Measurements from ENCODE around the gene HNRNPU.

The HNRNPU gene

GRCh38 chr1:244804841-244805240 is 59.5 kb downstream of the HNRNPU start:
- Histone ChIP-seq H3K27me3 (replicated peaks; ENCODE audit: insufficient read depth, low read length) (no peaks in the 10 kb centered on the region), H3K9ac (ENCODE audit: low read length) (no peak overlapping the region), H2AFZ (ENCODE audit: low read length) (no peak overlapping the region), H3K4me1 (ENCODE audit: low read length) (no peaks in the 10 kb centered on the region), H3K27ac (ENCODE audit: low read length) (no peak overlapping the region), H3K4me3 (ENCODE audit: low read length) (no peak overlapping the region), H3K4me2 (ENCODE audit: low read depth, low read length) (no peak overlapping the region), H3K9me2 (replicated peaks; ENCODE audit: insufficient read depth, low read length) (no peaks in the 10 kb centered on the region), H3K9me3 (replicated peaks; ENCODE audit: insufficient read depth, low read length) (no peaks in the 10 kb centered on the region), H3K79me2 (ENCODE audit: low read length) (no peaks in the 10 kb centered on the region), H3K36me3 (replicated peaks; ENCODE audit: insufficient read depth, low read length) (no peaks in the 10 kb centered on the region), H4K20me1 (ENCODE audit: insufficient read depth, low read length) (no peaks in the 10 kb centered on the region), H3F3A (ENCODE audit: insufficient read depth, low read length) (no peaks in the 10 kb centered on the region)
- no peak for DNase-seq
- no peak for TF ChIP-seq EZH2 (optimal IDR thresholded peaks at IDR 0.05; ENCODE audit: low read depth, low read length)
- no peak for TF ChIP-seq CTCF (IDR thresholded peaks at IDR 0.05; ENCODE audit: low read length)
- TF ChIP-seq EZH2phosphoT487 (IDR thresholded peaks at IDR 0.05; ENCODE audit: low read length) = no peak

- no peaks in the 10 kb centered on the region for H4K20me1 ChIP-seq (ENCODE audit: insufficient read depth, low read length)
These were observed 61.6 kb downstream of the HNRNPU start for GRCh38 chr1:244802556-244803239.

GRCh38 chr1:244802041-244802440 is 62.3 kb downstream of the HNRNPU start:
- Histone ChIP-seq H3K4me1 (ENCODE audit: low read length) (no peaks in the 10 kb centered on the region), H3K79me2 (ENCODE audit: low read length) (no peaks in the 10 kb centered on the region), H3K4me3 (ENCODE audit: low read length) (no peak overlapping the region), H3K36me3 (replicated peaks; ENCODE audit: insufficient read depth, low read length) (no peaks in the 10 kb centered on the region), H3K4me2 (ENCODE audit: low read depth, low read length) (no peak overlapping the region), H4K20me1 (ENCODE audit: insufficient read depth, low read length) (no peaks in the 10 kb centered on the region), H3F3A (ENCODE audit: insufficient read depth, low read length) (no peaks in the 10 kb centered on the region), H3K9me3 (replicated peaks; ENCODE audit: insufficient read depth, low read length) (no peaks in the 10 kb centered on the region), H3K9ac (ENCODE audit: low read length) (no peak overlapping the region), H3K27me3 (replicated peaks; ENCODE audit: insufficient read depth, low read length) (no peaks in the 10 kb centered on the region), H3K9me2 (replicated peaks; ENCODE audit: insufficient read depth, low read length) (no peaks in the 10 kb centered on the region), H2AFZ (ENCODE audit: low read length) (no peak overlapping the region), H3K27ac (ENCODE audit: low read length) (no peak overlapping the region)
- no peak for TF ChIP-seq EZH2 (optimal IDR thresholded peaks at IDR 0.05; ENCODE audit: low read depth, low read length)
- TF ChIP-seq EZH2phosphoT487 (IDR thresholded peaks at IDR 0.05; ENCODE audit: low read length) = no peak
- no peak for TF ChIP-seq CTCF (IDR thresholded peaks at IDR 0.05; ENCODE audit: low read length)
- DNase-seq = no peak

More at GRCh38 chr1:244802556-244803239, 61.6 kb downstream of the HNRNPU start:
- TF ChIP-seq CTCF (IDR thresholded peaks at IDR 0.05; ENCODE audit: low read length) (no peak), EZH2 (optimal IDR thresholded peaks at IDR 0.05; ENCODE audit: low read depth, low read length) (no peak), EZH2phosphoT487 (IDR thresholded peaks at IDR 0.05; ENCODE audit: low read length) (no peak)
- DNase-seq = no peak
- H3K27ac ChIP-seq (ENCODE audit: low read length) = no peak overlapping the region
- no peaks in the 10 kb centered on the region for H3K4me1 ChIP-seq (ENCODE audit: low read length)
- H3K36me3 ChIP-seq (replicated peaks; ENCODE audit: insufficient read depth, low read length) = no peaks in the 10 kb centered on the region
- no peaks in the 10 kb centered on the region for H3F3A ChIP-seq (ENCODE audit: insufficient read depth, low read length)
- H3K27me3 ChIP-seq (replicated peaks; ENCODE audit: insufficient read depth, low read length) = no peaks in the 10 kb centered on the region
- H2AFZ ChIP-seq (ENCODE audit: low read length) = no peak overlapping the region
- H3K4me3 ChIP-seq (ENCODE audit: low read length) = no peak overlapping the region
- H3K4me2 ChIP-seq (ENCODE audit: low read depth, low read length) = no peak overlapping the region
- H3K9ac ChIP-seq (ENCODE audit: low read length) = no peak overlapping the region
- no peaks in the 10 kb centered on the region for H3K9me3 ChIP-seq (replicated peaks; ENCODE audit: insufficient read depth, low read length)
- no peaks in the 10 kb centered on the region for H3K9me2 ChIP-seq (replicated peaks; ENCODE audit: insufficient read depth, low read length)
- H3K79me2 ChIP-seq (ENCODE audit: low read length) = no peaks in the 10 kb centered on the region

All from MM.1S (cell line).